Measurements from ENCODE around the gene SEMA6D. TPM values are rescaled to one million over a fixed set of nuclear protein-coding genes. Genes with fewer than 3 reads are reported as not detected.

Gene SEMA6D
- total and polyA plus RNA-seq, 2 donors from 2014 or later: 12.9 to 16.9 TPM

- no peaks in the 10 kb centered on the region for H3K9me3 ChIP-seq (ENCODE audit: control insufficient read depth in 2 of 3, insufficient read depth in 1 of 3, low read length in 3 of 3)
- no peak overlapping the region for H3K4me3 ChIP-seq (ENCODE audit: low read length in 3 of 3)
- H3K27ac ChIP-seq (ENCODE audit: low read depth in 2 of 2, low read length in 2 of 2): no peak overlapping the region
- TF ChIP-seq CTCF (IDR thresholded peaks at IDR 0.05; ENCODE audit: borderline replicate concordance, extremely low read depth, insufficient read depth): no peak
- no peaks in the 10 kb centered on the region for H3K36me3 ChIP-seq (ENCODE audit: control insufficient read depth in 2 of 3, insufficient read depth in 3 of 3, low read length in 3 of 3)
- DNase-seq (no peak), FAIRE-seq (no peak)
- H3K27me3 ChIP-seq (ENCODE audit: control insufficient read depth, insufficient read depth, low read length): no peaks in the 10 kb centered on the region
- no peaks in the 10 kb centered on the region for H3K4me1 ChIP-seq (ENCODE audit: control insufficient read depth in 2 of 3, insufficient read depth in 2 of 3, low read depth in 1 of 3, low read length in 3 of 3)
- no peak overlapping the region for H3K9ac ChIP-seq (ENCODE audit: low read length in 3 of 3)
- intact Hi-C loops (cut with DNase I): no loop called here
Measured at GRCh38 chr15:47796339-47796738, 79.0 kb downstream of the SEMA6D start.

GRCh38 chr15:47796830-47797229 lies 79.5 kb downstream of the SEMA6D start:
- no peaks in the 10 kb centered on the region for H3K4me1 ChIP-seq (ENCODE audit: control insufficient read depth in 2 of 3, insufficient read depth in 2 of 3, low read depth in 1 of 3, low read length in 3 of 3)
- DNase-seq: no peak
- no peaks in the 10 kb centered on the region for H3K36me3 ChIP-seq (ENCODE audit: control insufficient read depth in 2 of 3, insufficient read depth in 3 of 3, low read length in 3 of 3)
- intact Hi-C loops (cut with DNase I): no loop called here
- H3K27ac ChIP-seq (ENCODE audit: low read depth in 2 of 2, low read length in 2 of 2): no peak overlapping the region
- no peak for FAIRE-seq
- H3K27me3 ChIP-seq (ENCODE audit: control insufficient read depth, insufficient read depth, low read length): no peaks in the 10 kb centered on the region
- TF ChIP-seq CTCF (IDR thresholded peaks at IDR 0.05; ENCODE audit: borderline replicate concordance, extremely low read depth, insufficient read depth): no peak
- no peak overlapping the region for H3K4me3 ChIP-seq (ENCODE audit: low read length in 3 of 3)
- H3K9me3 ChIP-seq (ENCODE audit: control insufficient read depth in 2 of 3, insufficient read depth in 1 of 3, low read length in 3 of 3): no peaks in the 10 kb centered on the region
- H3K9ac ChIP-seq (ENCODE audit: low read length in 3 of 3): no peak overlapping the region

- Histone ChIP-seq H3K4me1 (ENCODE audit: control insufficient read depth in 2 of 3, insufficient read depth in 2 of 3, low read depth in 1 of 3, low read length in 3 of 3) (no peaks in the 10 kb centered on the region), H3K27me3 (ENCODE audit: control insufficient read depth, insufficient read depth, low read length) (no peaks in the 10 kb centered on the region), H3K9me3 (ENCODE audit: control insufficient read depth in 2 of 3, insufficient read depth in 1 of 3, low read length in 3 of 3) (no peaks in the 10 kb centered on the region), H3K4me3 (ENCODE audit: low read length in 3 of 3) (no peak overlapping the region), H3K27ac (ENCODE audit: low read depth in 2 of 2, low read length in 2 of 2) (no peak overlapping the region), H3K36me3 (ENCODE audit: control insufficient read depth in 2 of 3, insufficient read depth in 3 of 3, low read length in 3 of 3) (no peaks in the 10 kb centered on the region), H3K9ac (ENCODE audit: low read length in 3 of 3) (no peak overlapping the region)
- DNase-seq: no peak
- no peak for TF ChIP-seq CTCF (IDR thresholded peaks at IDR 0.05; ENCODE audit: borderline replicate concordance, extremely low read depth, insufficient read depth)
- intact Hi-C loops (cut with DNase I): no loop called here
- FAIRE-seq: no peak
Measured at GRCh38 chr15:47801522-47801921, 84.2 kb downstream of the SEMA6D start.

GRCh38 chr15:47802216-47802615 lies 84.9 kb downstream of the SEMA6D start:
- no peak for FAIRE-seq
- no peak overlapping the region for H3K9ac ChIP-seq (ENCODE audit: low read length in 3 of 3)
- no peaks in the 10 kb centered on the region for H3K9me3 ChIP-seq (ENCODE audit: control insufficient read depth in 2 of 3, insufficient read depth in 1 of 3, low read length in 3 of 3)
- H3K27me3 ChIP-seq (ENCODE audit: control insufficient read depth, insufficient read depth, low read length): no peaks in the 10 kb centered on the region
- DNase-seq: no peak
- H3K4me1 ChIP-seq (ENCODE audit: control insufficient read depth in 2 of 3, insufficient read depth in 2 of 3, low read depth in 1 of 3, low read length in 3 of 3): no peaks in the 10 kb centered on the region
- no peaks in the 10 kb centered on the region for H3K36me3 ChIP-seq (ENCODE audit: control insufficient read depth in 2 of 3, insufficient read depth in 3 of 3, low read length in 3 of 3)
- no peak overlapping the region for H3K27ac ChIP-seq (ENCODE audit: low read depth in 2 of 2, low read length in 2 of 2)
- TF ChIP-seq CTCF (IDR thresholded peaks at IDR 0.05; ENCODE audit: borderline replicate concordance, extremely low read depth, insufficient read depth): no peak
- intact Hi-C loops (cut with DNase I): no loop called here
- no peak overlapping the region for H3K4me3 ChIP-seq (ENCODE audit: low read length in 3 of 3)
